Measurements from ENCODE around the gene TNC. TPM values are rescaled to one million over a fixed set of nuclear protein-coding genes. Genes with fewer than 3 reads are reported as not detected.

The TNC gene
- total and polyA plus RNA-seq, 2 experiments from 2014 or later: 12.7 to 20.9 TPM

GRCh38 chr9:115106642-115107041 is 11.3 kb downstream of the TNC start:
- TF ChIP-seq CTCF (IDR thresholded peaks at IDR 0.05; ENCODE audit: poor library complexity) (no peak), EZH2 (IDR thresholded peaks at IDR 0.05; ENCODE audit: borderline replicate concordance) (no peak), EZH2phosphoT487 (IDR thresholded peaks at IDR 0.05; ENCODE audit: low read depth, severe bottlenecking, unreplicated experiment) (no peak)
- 57% methylated on average over 2 of the region's 2 CpGs for WGBS (ENCODE audit: low lambda C conversion rate, missing lambda C conversion rate)
- Histone ChIP-seq H3K9me3 (ENCODE audit: low read depth) (no peaks in the 10 kb centered on the region), H2AFZ (no peak overlapping the region), H3K4me1 (ENCODE audit: insufficient read depth) (no peaks in the 10 kb centered on the region), H3K36me3 (replicated peaks; ENCODE audit: insufficient read depth, low read depth) (no peaks in the 10 kb centered on the region), H4K20me1 (ENCODE audit: insufficient read depth, poor library complexity, severe bottlenecking) (no peaks in the 10 kb centered on the region), H3K4me2 (peak overlapping the region; percentile 2), H3K27me3 (no peaks in the 10 kb centered on the region), H3K4me3 (no peak overlapping the region), H3K79me2 (no peaks in the 10 kb centered on the region), H3K27ac (no peak overlapping the region), H3K9me2 (replicated peaks; ENCODE audit: insufficient read depth) (no peaks in the 10 kb centered on the region)
- DNase-seq (ENCODE audit: low spot score): no peak

GRCh38 chr9:115106001-115106400 is 12.0 kb downstream of the TNC start:
- Histone ChIP-seq H2AFZ (no peak overlapping the region), H3K9me3 (ENCODE audit: low read depth) (no peaks in the 10 kb centered on the region), H4K20me1 (ENCODE audit: insufficient read depth, poor library complexity, severe bottlenecking) (no peaks in the 10 kb centered on the region), H3K27ac (peak overlapping the region; percentile 31), H3K27me3 (no peaks in the 10 kb centered on the region), H3K4me2 (peak overlapping the region; percentile 2), H3K4me3 (no peak overlapping the region), H3K4me1 (ENCODE audit: insufficient read depth) (no peaks in the 10 kb centered on the region), H3K9me2 (replicated peaks; ENCODE audit: insufficient read depth) (no peaks in the 10 kb centered on the region), H3K79me2 (no peaks in the 10 kb centered on the region), H3K36me3 (replicated peaks; ENCODE audit: insufficient read depth, low read depth) (no peaks in the 10 kb centered on the region)
- no peak for TF ChIP-seq EZH2 (IDR thresholded peaks at IDR 0.05; ENCODE audit: borderline replicate concordance)
- no peak for TF ChIP-seq CTCF (IDR thresholded peaks at IDR 0.05; ENCODE audit: poor library complexity)
- TF ChIP-seq EZH2phosphoT487 (IDR thresholded peaks at IDR 0.05; ENCODE audit: low read depth, severe bottlenecking, unreplicated experiment): no peak
- DNase-seq (ENCODE audit: low spot score): peak; percentile 11
- WGBS (ENCODE audit: low lambda C conversion rate, missing lambda C conversion rate): 52% methylated on average over 1 of the region's 1 CpG

GRCh38 chr9:115104908-115105307 is 13.0 kb downstream of the TNC start:
- no peak overlapping the region for H3K27ac ChIP-seq
- H3K27me3 ChIP-seq: no peaks in the 10 kb centered on the region
- no peaks in the 10 kb centered on the region for H3K9me2 ChIP-seq (replicated peaks; ENCODE audit: insufficient read depth)
- DNase-seq (ENCODE audit: low spot score): no peak
- WGBS (ENCODE audit: low lambda C conversion rate, missing lambda C conversion rate): 79% methylated on average over 4 of the region's 4 CpGs
- H3K36me3 ChIP-seq (replicated peaks; ENCODE audit: insufficient read depth, low read depth): no peaks in the 10 kb centered on the region
- TF ChIP-seq CTCF (IDR thresholded peaks at IDR 0.05; ENCODE audit: poor library complexity): no peak
- TF ChIP-seq EZH2phosphoT487 (IDR thresholded peaks at IDR 0.05; ENCODE audit: low read depth, severe bottlenecking, unreplicated experiment): no peak
- no peak for TF ChIP-seq EZH2 (IDR thresholded peaks at IDR 0.05; ENCODE audit: borderline replicate concordance)
- H3K4me3 ChIP-seq: no peak overlapping the region
- H3K4me1 ChIP-seq (ENCODE audit: insufficient read depth): no peaks in the 10 kb centered on the region
- H2AFZ ChIP-seq: no peak overlapping the region
- no peaks in the 10 kb centered on the region for H3K9me3 ChIP-seq (ENCODE audit: low read depth)
- no peak overlapping the region for H3K4me2 ChIP-seq
- H3K79me2 ChIP-seq: no peaks in the 10 kb centered on the region
- no peaks in the 10 kb centered on the region for H4K20me1 ChIP-seq (ENCODE audit: insufficient read depth, poor library complexity, severe bottlenecking)
